Neuron (in vitro differentiated cells): ENCODE measurements around the gene ZNF608.

ENCODE experiments used
- H2AFZ ChIP-seq: one replicate; pipeline ENCODE4 v1.6.1; 2013; ENCODE audit warnings: low read depth, mild to moderate bottlenecking, inconsistent platforms, low read length, moderate library complexity
- H3K27me3 ChIP-seq: one replicate; pipeline ENCODE4 v1.6.1; 2013; ENCODE audit warnings: low read length; ENCODE audit not compliant: insufficient read depth
- H3K36me3 ChIP-seq: one replicate; pipeline ENCODE4 v1.6.1; 2013; ENCODE audit warnings: low read length; ENCODE audit not compliant: insufficient read depth
- H3K4me1 ChIP-seq: one replicate; pipeline ENCODE4 v1.6.1; 2013; ENCODE audit warnings: low read length; ENCODE audit not compliant: insufficient read depth
- H3K4me3 ChIP-seq: 2 replicates; pipeline ENCODE4 v1.5.1; 2013; ENCODE audit warnings: mild to moderate bottlenecking, low read length, moderate library complexity
- H3K9me3 ChIP-seq: one replicate; pipeline ENCODE4 v1.6.1; 2013; ENCODE audit warnings: low read length

ZNF608 gene

DNA sequence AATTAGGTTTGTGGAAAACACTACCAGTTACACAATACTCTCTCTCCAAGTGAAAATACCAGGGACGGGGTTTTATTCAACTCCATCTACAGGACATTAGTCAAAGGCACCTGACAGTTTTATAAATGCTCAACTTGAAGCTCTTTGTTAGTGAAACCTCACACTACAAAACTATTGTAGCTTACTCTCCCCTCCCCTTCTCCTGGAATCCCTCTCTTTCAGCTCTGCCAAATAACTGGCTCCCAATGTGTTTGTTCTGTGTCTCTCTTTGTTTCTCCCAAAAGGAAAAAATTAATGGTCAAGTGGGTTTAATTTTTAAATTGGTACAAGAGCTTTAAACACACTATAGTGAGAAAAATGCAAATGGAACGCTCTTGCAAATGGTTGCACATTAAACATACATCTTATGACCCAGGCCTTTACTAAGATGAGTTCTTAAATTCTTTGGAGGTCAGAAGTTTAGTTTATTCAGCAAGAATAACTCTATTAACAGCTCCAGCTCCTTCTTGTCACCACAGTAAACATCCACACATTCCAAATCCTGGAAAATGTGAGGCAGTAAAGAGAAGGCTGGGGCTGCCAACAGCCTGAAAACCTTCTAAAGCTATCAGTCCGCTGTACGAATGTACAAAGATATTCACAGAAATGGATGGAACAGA lies 48.4 kb downstream of the ZNF608 start:
- H2AFZ ChIP-seq, result no peak overlapping the region
- peaks cover 25% of the 10 kb centered on the region for H3K36me3 ChIP-seq
- peaks cover 3% of the 10 kb centered on the region for H3K9me3 ChIP-seq
- H3K4me3 ChIP-seq, result no peak overlapping the region
- peaks cover 54% of the 10 kb centered on the region for H3K4me1 ChIP-seq
- no peaks in the 10 kb centered on the region for H3K27me3 ChIP-seq

DNA sequence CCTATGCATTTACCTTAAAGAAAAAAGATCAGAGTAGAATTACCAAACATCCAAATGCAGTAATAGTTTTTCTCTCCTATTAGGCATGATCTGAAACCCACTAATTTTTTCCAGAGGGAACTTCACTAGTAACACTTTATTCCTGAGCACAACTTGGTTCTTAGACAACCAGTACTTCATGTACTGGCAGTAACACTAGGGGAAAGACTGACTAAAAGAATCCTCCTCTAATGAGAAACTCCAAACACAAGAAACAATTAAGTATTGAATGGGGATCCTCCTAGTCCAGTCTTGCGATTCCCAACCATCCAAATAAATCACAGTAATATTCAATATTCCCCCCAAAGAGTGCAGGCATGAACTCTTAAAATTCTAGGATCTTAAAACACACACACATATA lies 48.9 kb downstream of the ZNF608 start:
- H3K4me1 ChIP-seq, result peaks cover 48% of the 10 kb centered on the region
- no peak overlapping the region for H3K4me3 ChIP-seq
- H3K9me3 ChIP-seq, result peaks cover 3% of the 10 kb centered on the region
- peaks cover 30% of the 10 kb centered on the region for H3K36me3 ChIP-seq
- H2AFZ ChIP-seq, result no peak overlapping the region
- H3K27me3 ChIP-seq, result no peaks in the 10 kb centered on the region

DNA sequence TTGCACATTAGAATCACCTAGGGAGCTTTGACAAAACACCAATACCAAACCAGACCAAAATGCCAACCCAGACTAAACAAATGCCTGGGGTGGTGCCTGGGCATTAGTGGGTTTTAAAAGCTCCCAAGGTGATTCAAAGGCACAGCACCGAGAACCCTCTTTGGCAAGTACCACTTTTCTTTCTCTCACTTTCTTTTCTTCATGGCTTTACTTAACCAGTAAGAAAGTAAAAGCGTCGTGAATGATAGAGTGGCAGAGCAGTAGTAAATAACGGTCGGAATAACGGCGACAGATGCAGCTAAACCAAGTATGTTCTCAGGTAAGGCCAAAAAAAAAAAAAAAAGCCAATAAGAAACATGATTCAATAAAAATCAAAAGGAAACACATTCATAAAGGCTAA lies 49.5 kb downstream of the ZNF608 start:
- H3K27me3 ChIP-seq, result no peaks in the 10 kb centered on the region
- H3K4me3 ChIP-seq, result no peak overlapping the region
- H2AFZ ChIP-seq, result no peak overlapping the region
- peaks cover 3% of the 10 kb centered on the region for H3K9me3 ChIP-seq
- H3K36me3 ChIP-seq, result peaks cover 30% of the 10 kb centered on the region
- H3K4me1 ChIP-seq, result peaks cover 42% of the 10 kb centered on the region
